ENCODE data around the gene RASSF10.

GRCh38 chr11:13010749-13011465 lies 1.8 kb downstream of the RASSF10 start:
- TF ChIP-seq, protein P1, sequence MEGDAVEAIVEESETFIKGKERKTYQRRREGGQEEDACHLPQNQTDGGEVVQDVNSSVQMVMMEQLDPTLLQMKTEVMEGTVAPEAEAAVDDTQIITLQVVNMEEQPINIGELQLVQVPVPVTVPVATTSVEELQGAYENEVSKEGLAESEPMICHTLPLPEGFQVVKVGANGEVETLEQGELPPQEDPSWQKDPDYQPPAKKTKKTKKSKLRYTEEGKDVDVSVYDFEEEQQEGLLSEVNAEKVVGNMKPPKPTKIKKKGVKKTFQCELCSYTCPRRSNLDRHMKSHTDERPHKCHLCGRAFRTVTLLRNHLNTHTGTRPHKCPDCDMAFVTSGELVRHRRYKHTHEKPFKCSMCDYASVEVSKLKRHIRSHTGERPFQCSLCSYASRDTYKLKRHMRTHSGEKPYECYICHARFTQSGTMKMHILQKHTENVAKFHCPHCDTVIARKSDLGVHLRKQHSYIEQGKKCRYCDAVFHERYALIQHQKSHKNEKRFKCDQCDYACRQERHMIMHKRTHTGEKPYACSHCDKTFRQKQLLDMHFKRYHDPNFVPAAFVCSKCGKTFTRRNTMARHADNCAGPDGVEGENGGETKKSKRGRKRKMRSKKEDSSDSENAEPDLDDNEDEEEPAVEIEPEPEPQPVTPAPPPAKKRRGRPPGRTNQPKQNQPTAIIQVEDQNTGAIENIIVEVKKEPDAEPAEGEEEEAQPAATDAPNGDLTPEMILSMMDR (IDR thresholded peaks at IDR 0.05; ENCODE audit: insufficient read depth, low read length) = no peak
- no peak for TF ChIP-seq POLR2AphosphoS5 (IDR thresholded peaks at IDR 0.05; ENCODE audit: low read depth)
